HEK293T (cell line): Measurements from ENCODE around the gene ALDH2.

Experiments
- BHLHE40 ChIP-seq: fragments of 450-650 bp; IDR thresholded peaks from 2 replicates; pipeline ENCODE4 v1.6.1; 2016; ENCODE audit warnings: mild to moderate bottlenecking, moderate library complexity, borderline replicate concordance
- ELF4 ChIP-seq: fragments of 450-650 bp; IDR thresholded peaks from 2 replicates; pipeline ENCODE4 v1.6.1; 2017; ENCODE audit warnings: antibody characterized with exemption
- FOXA1 ChIP-seq: fragments of 450-650 bp; IDR thresholded peaks from 2 replicates; pipeline ENCODE4 v1.6.1; 2016; ENCODE audit warnings: mild to moderate bottlenecking
- FOXK2 ChIP-seq: fragments of 450-650 bp; IDR thresholded peaks from 2 replicates; pipeline ENCODE4 v1.6.1; 2016; ENCODE audit warnings: mild to moderate bottlenecking
- LEF1 ChIP-seq: fragments of 450-650 bp; IDR thresholded peaks from 2 replicates; pipeline ENCODE4 v1.6.1; 2017; ENCODE audit warnings: mild to moderate bottlenecking, borderline replicate concordance
- PKNOX1 ChIP-seq: fragments of 450-650 bp; IDR thresholded peaks from 2 replicates; pipeline ENCODE4 v1.6.1; 2016
- TARDBP ChIP-seq: fragments of 450-650 bp; IDR thresholded peaks from 2 replicates; pipeline ENCODE4 v1.6.1; 2016
- ZNF384 ChIP-seq: fragments of 450-650 bp; IDR thresholded peaks from 2 replicates; pipeline ENCODE4 v1.6.1; 2016

- no peak for TF ChIP-seq LEF1
- no peak for TF ChIP-seq ZNF384
- TF ChIP-seq FOXK2, result no peak
- no peak for TF ChIP-seq BHLHE40
- no peak for TF ChIP-seq PKNOX1
- TF ChIP-seq TARDBP, result no peak
- no peak for TF ChIP-seq ELF4
- TF ChIP-seq FOXA1, result no peak
Observed at GRCh38 chr12:111850526-111850925, 83.8 kb downstream of the ALDH2 start.
